ENCODE results near the gene USP31. TPM values are rescaled to one million over a fixed set of nuclear protein-coding genes. Genes with fewer than 3 reads are reported as not detected.

USP31 gene
- total RNA-seq, 1 experiment from 2014 or later: 23.6 TPM

- Mint-ChIP-seq H3K36me3 (ENCODE audit: insufficient read depth, unreplicated experiment) (peaks cover 7% of the 10 kb centered on the region), H3K4me1 (ENCODE audit: low read depth, unreplicated experiment) (no peaks in the 10 kb centered on the region), H3K9me3 (ENCODE audit: low read depth, unreplicated experiment) (no peaks in the 10 kb centered on the region), H3K27ac (ENCODE audit: unreplicated experiment) (no peak overlapping the region), H3K4me3 (ENCODE audit: low read depth, unreplicated experiment) (no peak overlapping the region), H3K27me3 (ENCODE audit: unreplicated experiment) (no peaks in the 10 kb centered on the region)
- intact Hi-C loops (cut with micrococcal nuclease; ENCODE audit: unreplicated experiment): loop anchor here (5.0 to 10.0 kb wide), 2 partner anchors 56 to 343 kb away; partner anchors contain the start of gene USP31
- CTCF ChIA-PET: no interaction called here
- no TSS peak for BruUV-seq (replicated peaks)
- DNase-seq: no peak
- TF ChIP-seq, protein P1, sequence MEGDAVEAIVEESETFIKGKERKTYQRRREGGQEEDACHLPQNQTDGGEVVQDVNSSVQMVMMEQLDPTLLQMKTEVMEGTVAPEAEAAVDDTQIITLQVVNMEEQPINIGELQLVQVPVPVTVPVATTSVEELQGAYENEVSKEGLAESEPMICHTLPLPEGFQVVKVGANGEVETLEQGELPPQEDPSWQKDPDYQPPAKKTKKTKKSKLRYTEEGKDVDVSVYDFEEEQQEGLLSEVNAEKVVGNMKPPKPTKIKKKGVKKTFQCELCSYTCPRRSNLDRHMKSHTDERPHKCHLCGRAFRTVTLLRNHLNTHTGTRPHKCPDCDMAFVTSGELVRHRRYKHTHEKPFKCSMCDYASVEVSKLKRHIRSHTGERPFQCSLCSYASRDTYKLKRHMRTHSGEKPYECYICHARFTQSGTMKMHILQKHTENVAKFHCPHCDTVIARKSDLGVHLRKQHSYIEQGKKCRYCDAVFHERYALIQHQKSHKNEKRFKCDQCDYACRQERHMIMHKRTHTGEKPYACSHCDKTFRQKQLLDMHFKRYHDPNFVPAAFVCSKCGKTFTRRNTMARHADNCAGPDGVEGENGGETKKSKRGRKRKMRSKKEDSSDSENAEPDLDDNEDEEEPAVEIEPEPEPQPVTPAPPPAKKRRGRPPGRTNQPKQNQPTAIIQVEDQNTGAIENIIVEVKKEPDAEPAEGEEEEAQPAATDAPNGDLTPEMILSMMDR (IDR thresholded peaks at IDR 0.05; ENCODE audit: unreplicated experiment): no peak
Observed at GRCh38 chr16:23089111-23089510, 60.1 kb downstream of the USP31 start.

GRCh38 chr16:23088018-23088417 is 61.2 kb downstream of the USP31 start:
- H3K27ac Mint-ChIP-seq (ENCODE audit: unreplicated experiment): no peak overlapping the region
- BruUV-seq (replicated peaks): no TSS peak
- no peaks in the 10 kb centered on the region for H3K9me3 Mint-ChIP-seq (ENCODE audit: low read depth, unreplicated experiment)
- H3K27me3 Mint-ChIP-seq (ENCODE audit: unreplicated experiment): no peaks in the 10 kb centered on the region
- intact Hi-C loops (cut with micrococcal nuclease; ENCODE audit: unreplicated experiment): loop anchor here (5.0 to 10.0 kb wide), 2 partner anchors 57 to 344 kb away; partner anchors contain the start of gene USP31
- no peak for DNase-seq
- H3K4me1 Mint-ChIP-seq (ENCODE audit: low read depth, unreplicated experiment): no peaks in the 10 kb centered on the region
- CTCF ChIA-PET: no interaction called here
- H3K4me3 Mint-ChIP-seq (ENCODE audit: low read depth, unreplicated experiment): no peak overlapping the region
- peaks cover 7% of the 10 kb centered on the region for H3K36me3 Mint-ChIP-seq (ENCODE audit: insufficient read depth, unreplicated experiment)
- TF ChIP-seq, protein P1 (IDR thresholded peaks at IDR 0.05; ENCODE audit: unreplicated experiment): no peak

DNA sequence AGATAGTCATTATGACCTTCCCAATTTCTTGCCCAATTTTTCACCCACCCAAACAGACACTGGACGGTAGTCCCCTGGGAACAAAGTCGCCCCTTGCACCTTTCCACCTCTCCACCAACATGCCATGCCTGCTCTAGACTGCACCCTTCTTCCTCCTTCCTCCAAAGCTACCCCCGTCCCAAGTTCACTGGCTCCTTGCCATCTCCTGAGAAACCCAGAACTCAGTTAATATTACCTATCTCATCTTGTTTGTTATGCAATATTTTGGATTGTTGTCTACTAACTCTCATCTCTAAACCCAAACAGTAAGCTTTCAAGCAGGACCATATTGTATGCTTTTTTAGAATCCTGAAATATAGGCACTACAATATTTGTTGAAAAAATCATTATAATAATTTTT is 63.3 kb downstream of the USP31 start:
- no peak overlapping the region for H3K27ac Mint-ChIP-seq (ENCODE audit: unreplicated experiment)
- peaks cover 7% of the 10 kb centered on the region for H3K36me3 Mint-ChIP-seq (ENCODE audit: insufficient read depth, unreplicated experiment)
- no peak for DNase-seq
- BruUV-seq (replicated peaks): no TSS peak
- H3K4me3 Mint-ChIP-seq (ENCODE audit: low read depth, unreplicated experiment): no peak overlapping the region
- no peaks in the 10 kb centered on the region for H3K27me3 Mint-ChIP-seq (ENCODE audit: unreplicated experiment)
- intact Hi-C loops (cut with micrococcal nuclease; ENCODE audit: unreplicated experiment): loop anchor here (5.0 to 10.0 kb wide), 2 partner anchors 59 to 346 kb away; partner anchors contain the start of gene USP31
- no peaks in the 10 kb centered on the region for H3K9me3 Mint-ChIP-seq (ENCODE audit: low read depth, unreplicated experiment)
- CTCF ChIA-PET: no interaction called here
- no peaks in the 10 kb centered on the region for H3K4me1 Mint-ChIP-seq (ENCODE audit: low read depth, unreplicated experiment)
- TF ChIP-seq, protein P1 (IDR thresholded peaks at IDR 0.05; ENCODE audit: unreplicated experiment): no peak

DNA sequence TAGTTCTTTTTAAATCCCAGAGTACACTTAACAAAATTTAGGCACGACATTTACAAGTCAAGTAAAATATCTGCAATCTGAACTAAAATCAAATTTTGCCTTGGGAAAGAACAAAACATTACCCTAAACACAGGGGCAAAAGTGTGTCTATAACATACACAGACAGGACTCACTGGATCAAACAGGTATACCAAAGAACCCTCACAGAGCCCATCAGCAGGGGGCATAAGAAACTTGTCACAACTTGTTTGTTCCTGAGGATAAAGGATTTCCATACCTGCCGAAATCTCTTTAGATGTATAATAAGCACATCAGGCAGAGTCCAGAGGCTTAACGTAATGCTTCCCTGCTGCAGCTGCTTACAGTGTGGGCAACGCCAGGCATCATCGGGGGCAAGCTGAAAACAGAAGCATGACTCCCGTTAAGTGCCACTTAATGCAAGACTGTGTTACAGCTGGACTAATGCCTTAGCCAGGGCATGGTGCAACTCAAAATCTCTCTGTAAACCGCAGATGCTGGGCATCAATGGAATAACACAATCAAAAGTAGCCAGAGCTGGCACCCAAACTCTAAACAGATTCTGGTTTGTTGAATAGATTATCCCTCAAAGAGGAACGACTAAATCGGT is 67.0 kb downstream of the USP31 start:
- TF ChIP-seq, protein P1 (IDR thresholded peaks at IDR 0.05; ENCODE audit: unreplicated experiment): no peak
- Mint-ChIP-seq H3K4me1 (ENCODE audit: low read depth, unreplicated experiment) (peaks cover 16% of the 10 kb centered on the region), H3K27me3 (ENCODE audit: unreplicated experiment) (no peaks in the 10 kb centered on the region), H3K36me3 (ENCODE audit: insufficient read depth, unreplicated experiment) (peaks cover 14% of the 10 kb centered on the region), H3K9me3 (ENCODE audit: low read depth, unreplicated experiment) (no peaks in the 10 kb centered on the region), H3K4me3 (ENCODE audit: low read depth, unreplicated experiment) (no peak overlapping the region), H3K27ac (ENCODE audit: unreplicated experiment) (no peak overlapping the region)
- DNase-seq: no peak
- BruUV-seq (replicated peaks): no TSS peak
- CTCF ChIA-PET: interaction anchor here (0.7 kb wide), 1 partner anchor 1493 kb away, joined by 7 read pairs; no protein-coding TSS in a partner anchor
- intact Hi-C loops (cut with micrococcal nuclease; ENCODE audit: unreplicated experiment): loop anchor here (10.0 kb wide), 1 partner anchor 63 kb away; the partner anchor contains the start of gene USP31

All from Calu3 (cell line).